SK-N-SH treated with all-trans-retinoic acid at 6 μM for 48 hours (cell line): ENCODE data around the gene PDGFC.

Experiments used
- ATAC-seq: fragments of 200-7000 bp; cut with Tn5 transposase; 3 replicates; pipeline ENCODE4 v1.9.1; 2020; ENCODE audit warnings: mild to moderate bottlenecking, moderate library complexity
- ARNTL ChIP-seq: fragments of 450-650 bp; formaldehyde crosslinking; IDR thresholded peaks from 2 replicates; pipeline ENCODE4 v1.5.0; 2020; ENCODE audit warnings: low read depth, mild to moderate bottlenecking, moderate library complexity, borderline replicate concordance
- BACH2 ChIP-seq: fragments of 250-450 bp; sonication (Bioruptor Pico); IDR thresholded peaks from 2 replicates; pipeline ENCODE4 v1.9.0; 2021; ENCODE audit warnings: mild to moderate bottlenecking, borderline replicate concordance
- CREB5 ChIP-seq: fragments of 250-450 bp; sonication (Bioruptor Pico); IDR thresholded peaks from 2 replicates; pipeline ENCODE4 v1.5.1; 2020; ENCODE audit warnings: low read depth, mild to moderate bottlenecking, moderate library complexity
- CSDC2 ChIP-seq: fragments of 250-450 bp; sonication (Bioruptor Pico); IDR thresholded peaks from 2 replicates; pipeline ENCODE4 v1.5.0; 2020; ENCODE audit warnings: mild to moderate bottlenecking, moderate library complexity
- CSRNP3 ChIP-seq: fragments of 250-450 bp; sonication (Bioruptor Pico); IDR thresholded peaks from 2 replicates; pipeline ENCODE4 v1.5.1; 2021; ENCODE audit warnings: mild to moderate bottlenecking, moderate library complexity
- ESRRG ChIP-seq: fragments of 250-450 bp; sonication (Bioruptor Pico); IDR thresholded peaks from 2 replicates; pipeline ENCODE4 v1.6.1; 2021; ENCODE audit warnings: mild to moderate bottlenecking
- GLIS3 ChIP-seq: fragments of 250-450 bp; sonication (Bioruptor Pico); IDR thresholded peaks from 2 replicates; pipeline ENCODE4 v1.5.0; 2020; ENCODE audit warnings: mild to moderate bottlenecking, moderate library complexity
- ISL1 ChIP-seq: fragments of 250-450 bp; sonication (Bioruptor Pico); IDR thresholded peaks from 2 replicates; pipeline ENCODE4 v2.1.2; 2022; ENCODE audit warnings: mild to moderate bottlenecking, moderate library complexity
- OSR1 ChIP-seq: fragments of 250-450 bp; sonication (Bioruptor Pico); IDR thresholded peaks from 2 replicates; pipeline ENCODE4 v1.8.0; 2022; ENCODE audit warnings: moderate library complexity, mild to moderate bottlenecking, inconsistent platforms
- POU6F1 ChIP-seq: fragments of 250-450 bp; sonication (Bioruptor Pico); IDR thresholded peaks from 2 replicates; pipeline ENCODE4 v1.8.0; 2021; ENCODE audit warnings: low read depth, mild to moderate bottlenecking, moderate library complexity, borderline replicate concordance
- RARB ChIP-seq: fragments of 250-450 bp; sonication (Bioruptor Pico); IDR thresholded peaks from 2 replicates; pipeline ENCODE4 v1.8.0; 2021; ENCODE audit warnings: mild to moderate bottlenecking, moderate library complexity
- SNAI2 ChIP-seq: fragments of 250-450 bp; sonication (Bioruptor Pico); IDR thresholded peaks from 2 replicates; pipeline ENCODE4 v1.5.0; 2020; ENCODE audit warnings: mild to moderate bottlenecking, moderate library complexity
- TCF4 ChIP-seq: fragments of 250-450 bp; sonication (Bioruptor Pico); IDR thresholded peaks from 2 replicates; pipeline ENCODE4 v1.8.0; 2021; ENCODE audit warnings: mild to moderate bottlenecking, moderate library complexity, borderline replicate concordance
- TOX ChIP-seq: fragments of 250-450 bp; sonication (Bioruptor Pico); IDR thresholded peaks from 2 replicates; pipeline ENCODE4 v1.8.0; 2021; ENCODE audit warnings: mild to moderate bottlenecking, moderate library complexity, borderline replicate concordance
- TSHZ2 ChIP-seq: fragments of 250-450 bp; sonication (Bioruptor Pico); IDR thresholded peaks from 2 replicates; pipeline ENCODE4 v1.5.0; 2020; ENCODE audit warnings: mild to moderate bottlenecking, moderate library complexity
- ZC3H10 ChIP-seq: fragments of 250-450 bp; sonication (Bioruptor Pico); IDR thresholded peaks from 2 replicates; pipeline ENCODE4 v1.5.1; 2021; ENCODE audit warnings: mild to moderate bottlenecking, moderate library complexity
- ZFP3 ChIP-seq: fragments of 250-450 bp; sonication (Bioruptor Pico); IDR thresholded peaks from 2 replicates; pipeline ENCODE4 v1.5.0; 2020; ENCODE audit warnings: mild to moderate bottlenecking, moderate library complexity
- ZFP30 ChIP-seq: fragments of 450-650 bp; formaldehyde crosslinking; IDR thresholded peaks from 2 replicates; pipeline ENCODE4 v1.5.0; 2022; ENCODE audit warnings: mild to moderate bottlenecking, moderate library complexity
- ZNF565 ChIP-seq: fragments of 450-650 bp; formaldehyde crosslinking; conservative IDR thresholded peaks from 2 replicates; pipeline ENCODE4 v1.5.0; 2020; ENCODE audit warnings: low read depth, mild to moderate bottlenecking, moderate library complexity
- ZNF70 ChIP-seq: fragments of 450-650 bp; formaldehyde crosslinking; IDR thresholded peaks from 2 replicates; pipeline ENCODE4 v1.5.0; 2020; ENCODE audit warnings: mild to moderate bottlenecking, moderate library complexity

The PDGFC gene

GRCh38 chr4:156972379-156973015 lies 898 bp upstream of the PDGFC start:
- ATAC-seq: no peak

GRCh38 chr4:156971165-156971675 lies 379 bp downstream of the PDGFC start:
- no peak for TF ChIP-seq ESRRG (CRISPR knock-in tag)
- no peak for TF ChIP-seq TCF4 (CRISPR knock-in tag)
- no peak for TF ChIP-seq ZNF565 (CRISPR knock-in tag)
- TF ChIP-seq ARNTL (CRISPR knock-in tag): no peak
- TF ChIP-seq TOX: no peak
- TF ChIP-seq SNAI2 (CRISPR knock-in tag): no peak
- no peak for TF ChIP-seq CREB5 (CRISPR knock-in tag)
- TF ChIP-seq OSR1 (CRISPR knock-in tag): no peak
- no peak for TF ChIP-seq TSHZ2 (CRISPR knock-in tag)
- TF ChIP-seq ZFP3: no peak
- TF ChIP-seq ISL1 (CRISPR knock-in tag): no peak
- TF ChIP-seq ZFP30 (CRISPR knock-in tag): no peak
- no peak for TF ChIP-seq ZC3H10 (CRISPR knock-in tag)
- no peak for TF ChIP-seq BACH2 (CRISPR knock-in tag)
- TF ChIP-seq CSRNP3: no peak
- ATAC-seq: peak; percentile 1; the same call in 1 of the 3 replicates

More at GRCh38 chr4:156972379-156973015, 898 bp upstream of the PDGFC start:
- no peak for TF ChIP-seq CSDC2 (CRISPR knock-in tag)
- no peak for TF ChIP-seq ZC3H10 (CRISPR knock-in tag)
- no peak for TF ChIP-seq ZNF70 (CRISPR knock-in tag)
- TF ChIP-seq ZFP30 (CRISPR knock-in tag): no peak
- TF ChIP-seq OSR1 (CRISPR knock-in tag): no peak
- no peak for TF ChIP-seq RARB
- TF ChIP-seq CSRNP3: no peak
- TF ChIP-seq SNAI2 (CRISPR knock-in tag): no peak
- no peak for TF ChIP-seq ZNF565 (CRISPR knock-in tag)
- no peak for TF ChIP-seq POU6F1 (CRISPR knock-in tag)
- TF ChIP-seq ZFP3: no peak
- TF ChIP-seq TCF4 (CRISPR knock-in tag): no peak

GRCh38 chr4:156970501-156971164 lies 966 bp downstream of the PDGFC start:
- ATAC-seq: peak; percentile 69
- TF ChIP-seq RARB (no peak), TCF4 (CRISPR knock-in tag) (no peak), ZFP3 (no peak), GLIS3 (CRISPR knock-in tag) (no peak)
